K562 (cell line): ENCODE results near the gene MYL12A. TPM values are rescaled to one million over a fixed set of nuclear protein-coding genes. Genes with fewer than 3 reads are reported as not detected.
A peak's percentile ranks its signal among the peaks of the same experiment; 100 is the strongest.

Experiments used
- ATAC-seq: fragments of 200-7000 bp; cut with Tn5 transposase; 3 replicates; pipeline ENCODE4 v1.9.1; 2020; ENCODE audit warnings: moderate library complexity
- BruUV-seq: library from RNA; stranded (reverse); fragments of 400-500 nt; replicated peaks from 2 replicates; lab custom pipeline; 2021; lab: Mats Ljungman, UMichigan
- CTCF ChIA-PET: fragments of 300-600 bp; formaldehyde crosslinking; extraction: SDS; loops from one replicate; lab custom pipeline; 2021; ENCODE audit warnings: low intra/inter-chr PET ratio; lab: Yijun Ruan, JAX
- POLR2A ChIA-PET: fragments of 300-600, 350-650 bp; sonication (Branson Sonifier 250); formaldehyde crosslinking; extraction: SDS; loops from one replicate; lab custom pipeline; 2021; ENCODE audit warnings: antibody characterized with exemption, inconsistent platforms; lab: Yijun Ruan, JAX
- DNase-seq, 4 experiments: peaks; one replicate each; pipeline versions ENCODE4 v3.0.0 to v3.0.0-alpha.2; 2011 to 2018; ENCODE audit warnings: low spot score in 3 of 4, mixed read lengths in 3 of 4; ENCODE audit errors: extremely low read depth in 1 of 4
- FAIRE-seq: peaks from 2 replicates; lab custom pipeline; 2011; peaks lifted over from hg19 to GRCh38; lab: Jason Lieb, UNC
- H2AFZ ChIP-seq: 2 replicates; pipeline ENCODE4 v1.6.0; 2011; ENCODE audit warnings: low read depth, low read length, control low read depth, inconsistent platforms
- H3K27ac ChIP-seq: fragments of 200-600 bp; 3 replicates; pipeline ENCODE4 v1.8.0; 2011; ENCODE audit warnings: low read depth, mild to moderate bottlenecking, control low read depth, inconsistent platforms, low read length, moderate library complexity, mixed read lengths; ENCODE audit errors: extremely low read depth
- H3K27me3 ChIP-seq, 2 experiments: fragments of 300-600 bp in 1 of 2; 2 replicates in 1 of 2; 3 replicates in 1 of 2; pipeline versions ENCODE4 v1.6.0 to v1.8.0; 2011; ENCODE audit warnings: inconsistent platforms in 2 of 2, low read length in 2 of 2, mild to moderate bottlenecking in 1 of 2, mixed read lengths in 1 of 2, moderate library complexity in 1 of 2; ENCODE audit not compliant: control insufficient read depth in 2 of 2, insufficient read depth in 2 of 2
- H3K36me3 ChIP-seq: fragments of 300-600 bp; 3 replicates; pipeline ENCODE4 v1.8.0; 2011; ENCODE audit warnings: mild to moderate bottlenecking, low read length, inconsistent platforms; ENCODE audit not compliant: control insufficient read depth, insufficient read depth
- H3K4me1 ChIP-seq, 2 experiments: fragments of 200-600 bp in 1 of 2; replicated peaks in 1 of 2; 2 replicates in 1 of 2; 3 replicates in 1 of 2; pipeline versions ENCODE4 v1.5.1 to v1.8.0; 2011; ENCODE audit warnings: inconsistent platforms in 2 of 2, low read length in 2 of 2, mild to moderate bottlenecking in 1 of 2, mixed read lengths in 1 of 2, moderate library complexity in 1 of 2; ENCODE audit not compliant: control insufficient read depth in 2 of 2, insufficient read depth in 2 of 2
- H3K4me2 ChIP-seq: 2 replicates; pipeline ENCODE4 v1.6.1; 2011; ENCODE audit warnings: low read length, control low read depth, inconsistent platforms, mixed read lengths; ENCODE audit not compliant: insufficient read depth
- H3K4me3 ChIP-seq: fragments of 200-600 bp; sonication (generic), shearing (Covaris generic); 2 replicates; pipeline ENCODE4 v1.5.1; 2016; ENCODE audit warnings: control low read depth, inconsistent platforms
- H3K79me2 ChIP-seq: fragments of 200-600 bp; 3 replicates; pipeline ENCODE4 v1.8.0; 2011; ENCODE audit warnings: low read length, inconsistent platforms; ENCODE audit not compliant: control insufficient read depth, insufficient read depth
- H3K9ac ChIP-seq, 2 experiments: 2 replicates each; pipeline versions ENCODE4 v1.6.0 to v1.6.1; 2011; ENCODE audit warnings: low read depth in 2 of 2, low read length in 2 of 2, control low read depth in 1 of 2, inconsistent platforms in 1 of 2, mild to moderate bottlenecking in 1 of 2, mixed read lengths in 1 of 2; ENCODE audit not compliant: insufficient read depth in 1 of 2
- H3K9me1 ChIP-seq: one replicate; pipeline ENCODE4 v1.6.0; 2011; ENCODE audit warnings: inconsistent platforms, mild to moderate bottlenecking, low read length, moderate library complexity; ENCODE audit not compliant: control insufficient read depth, insufficient read depth
- H3K9me3 ChIP-seq: replicated peaks from 2 replicates; pipeline ENCODE4 v1.5.1; 2011; ENCODE audit warnings: low read depth, low read length, inconsistent platforms; ENCODE audit not compliant: control insufficient read depth, insufficient read depth
- H4K20me1 ChIP-seq: replicated peaks from 2 replicates; pipeline ENCODE4 v1.6.1; 2011; ENCODE audit warnings: low read length, inconsistent platforms, mixed read lengths; ENCODE audit not compliant: control insufficient read depth, insufficient read depth
- CSDE1 ChIP-seq, 2 experiments: fragments of 450-650 bp; IDR thresholded peaks; 2 replicates each; pipeline ENCODE4 v1.6.1; 2016; ENCODE audit warnings: mild to moderate bottlenecking in 1 of 2
- DACH1 ChIP-seq: fragments of 450-650 bp; IDR thresholded peaks from 2 replicates; pipeline ENCODE4 v1.6.1; 2018; ENCODE audit not compliant: partially characterized antibody
- HDAC8 ChIP-seq: fragments of 450-650 bp; IDR thresholded peaks from 2 replicates; pipeline ENCODE4 v1.6.1; 2016; ENCODE audit warnings: mild to moderate bottlenecking, missing genetic modification characterization, moderate library complexity, missing compliant biosample characterization
- HES1 ChIP-seq: fragments of 450-650 bp; IDR thresholded peaks from 2 replicates; pipeline ENCODE4 v1.6.1; 2016; ENCODE audit warnings: low read depth, mild to moderate bottlenecking, moderate library complexity
- PHTF2 ChIP-seq: fragments of 250-450 bp; sonication (Bioruptor Pico); IDR thresholded peaks from 2 replicates; pipeline ENCODE4 v1.5.0; 2021; ENCODE audit warnings: mild to moderate bottlenecking
- RB1 ChIP-seq: fragments of 450-650 bp; IDR thresholded peaks from 2 replicates; pipeline ENCODE4 v1.6.1; 2017; ENCODE audit warnings: low read depth, mild to moderate bottlenecking
- RERE ChIP-seq: sonication (generic); formaldehyde crosslinking; IDR thresholded peaks from 2 replicates; pipeline ENCODE4 v1.8.0; 2023; ENCODE audit warnings: missing genetic modification reagents, mild to moderate bottlenecking, borderline replicate concordance
- SRSF3 ChIP-seq: fragments of 200-400 bp; formaldehyde crosslinking; IDR thresholded peaks from 2 replicates; pipeline ENCODE4 v1.6.1; 2016; ENCODE audit warnings: mild to moderate bottlenecking, low read length, moderate library complexity; ENCODE audit not compliant: insufficient read depth
- TRIM24 ChIP-seq, 2 experiments: fragments of 450-650 bp; IDR thresholded peaks; 2 replicates each; pipeline ENCODE4 v1.6.1; 2016
- ZKSCAN3 ChIP-seq: fragments of 250-450 bp; sonication (Bioruptor Pico); IDR thresholded peaks from 2 replicates; pipeline ENCODE4 v1.4.0; 2020
- WGBS: fragments of 100-300 bp; shearing (Covaris generic); methylation state at CpG from one replicate; pipeline ENCODE4 v1.1.6; 2016; ENCODE audit warnings: low coverage, mixed read lengths; ENCODE audit not compliant: insufficient coverage; ENCODE audit errors: missing lambda C conversion rate; 5-methylcytosine and 5-hydroxymethylcytosine counted together
- in situ Hi-C: fragments of 300-500 bp; cut with MboI; formaldehyde crosslinking; loops from 4 replicates; pipeline ENCODE4 v1.15.0; 2018; ENCODE audit warnings: inconsistent platforms, mixed read lengths
- intact Hi-C: fragments of 100-400 bp; cut with micrococcal nuclease; formaldehyde crosslinking; loops from 2 replicates; pipeline ENCODE4 v1.14.2; 2022
- polyA plus RNA-seq, 8 experiments: library from polyadenylated mRNA; depleted of rRNA in 4 of 8; stranded (reverse) in 5 of 8; unstranded in 3 of 8; fragments of >200 nt; fragmentation: Nextera tagmentation in 2 of 8; fragmentation: Illumina TruSeq in 1 of 8; extraction: Ambion mirVana in 2 of 8; extraction: Trizol in 1 of 8; gene quantifications; 2 replicates each; pipeline versions ENCODE4 v1.2.1 to v1.2.3, GENCODE V29; 2011 to 2014; ENCODE audit warnings: inconsistent platforms in 1 of 8, missing spikeins in 1 of 8
- total RNA-seq, 7 experiments: library from RNA; depleted of rRNA in 6 of 7; stranded (reverse); fragments of >200 nt in 6 of 7; fragmentation: Illumina TruSeq in 2 of 7; extraction: Trizol in 2 of 7; gene quantifications; 2 replicates each; pipeline versions ENCODE4 v1.2.1 to v1.2.3, GENCODE V29; 2011 to 2021; ENCODE audit warnings: low replicate concordance in 1 of 7
- TF ChIP-seq, protein P1 (sequence below): fragments of 250-450 bp; sonication (Bioruptor Pico); IDR thresholded peaks from 2 replicates; pipeline ENCODE4 v1.4.0; 2020; ENCODE audit warnings: mild to moderate bottlenecking
- TF ChIP-seq, protein P2 (sequence below): fragments of 250-450 bp; sonication (Bioruptor Pico); IDR thresholded peaks from 2 replicates; pipeline ENCODE4 v1.5.0; 2020; ENCODE audit warnings: mild to moderate bottlenecking

MYL12A gene
- total and polyA plus RNA-seq, 9 of the 15 experiments (the other 6 are each of a cell fraction or from before 2014, with no cell fraction given): 308 to 1,031 (median 559) TPM

GRCh38 chr18:3213300-3214059 lies 34.1 kb upstream of the MYL12A start:
- Histone ChIP-seq H3K4me3 (no peak overlapping the region), H3K4me2 (peak overlapping the region; percentile 34; the same call in 1 of the 2 replicates), H3K9me3 (no peaks in the 10 kb centered on the region), H3K4me1 (peaks cover 7 to 36% of the 10 kb centered on the region in 2 experiments; a peak in 4 of 5 replicates), H3K36me3 (no peaks in the 10 kb centered on the region; the same call in 2 of the 3 replicates), H2AFZ (peak overlapping the region; percentile 87), H3K27ac (peak overlapping the region; percentile 64), H4K20me1 (no peaks in the 10 kb centered on the region), H3K27me3 (no peaks in the 10 kb centered on the region), H3K9me1 (no peaks in the 10 kb centered on the region), H3K9ac (peak overlapping the region in 1 of 2 experiments; percentile 7; a peak in 1 of 4 replicates), H3K79me2 (no peaks in the 10 kb centered on the region)
- peak in 2 of 4 experiments; percentile 56 to 70 for DNase-seq
- in situ Hi-C loops (no loop called here), intact Hi-C loops (no loop called here)
- no TSS peak for BruUV-seq
- peak; percentile 69 for ATAC-seq
- peak; percentile 73 for FAIRE-seq
- ChIA-PET CTCF (no interaction called here), POLR2A (interaction anchor here (1.2 kb wide), 1 partner anchor 16 kb away, joined by 3 read pairs; no protein-coding TSS in a partner anchor)
- 19% methylated on average over 6 of the region's 6 CpGs for WGBS
- TF ChIP-seq, protein P1, sequence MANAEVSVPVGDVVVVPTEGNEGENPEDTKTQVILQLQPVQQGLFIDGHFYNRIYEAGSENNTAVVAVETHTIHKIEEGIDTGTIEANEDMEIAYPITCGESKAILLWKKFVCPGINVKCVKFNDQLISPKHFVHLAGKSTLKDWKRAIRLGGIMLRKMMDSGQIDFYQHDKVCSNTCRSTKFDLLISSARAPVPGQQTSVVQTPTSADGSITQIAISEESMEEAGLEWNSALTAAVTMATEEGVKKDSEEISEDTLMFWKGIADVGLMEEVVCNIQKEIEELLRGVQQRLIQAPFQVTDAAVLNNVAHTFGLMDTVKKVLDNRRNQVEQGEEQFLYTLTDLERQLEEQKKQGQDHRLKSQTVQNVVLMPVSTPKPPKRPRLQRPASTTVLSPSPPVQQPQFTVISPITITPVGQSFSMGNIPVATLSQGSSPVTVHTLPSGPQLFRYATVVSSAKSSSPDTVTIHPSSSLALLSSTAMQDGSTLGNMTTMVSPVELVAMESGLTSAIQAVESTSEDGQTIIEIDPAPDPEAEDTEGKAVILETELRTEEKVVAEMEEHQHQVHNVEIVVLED (CRISPR knock-in tag): no peak
- TF ChIP-seq DACH1: no peak
- no peak for TF ChIP-seq RERE
- TF ChIP-seq TRIM24 (IDR thresholded peaks at IDR 0.05): no peak; a peak in 1 of 4 replicates
- no peak for TF ChIP-seq RB1
- TF ChIP-seq HES1: no peak
- TF ChIP-seq PHTF2 (CRISPR knock-in tag): no peak
- TF ChIP-seq, protein P2, sequence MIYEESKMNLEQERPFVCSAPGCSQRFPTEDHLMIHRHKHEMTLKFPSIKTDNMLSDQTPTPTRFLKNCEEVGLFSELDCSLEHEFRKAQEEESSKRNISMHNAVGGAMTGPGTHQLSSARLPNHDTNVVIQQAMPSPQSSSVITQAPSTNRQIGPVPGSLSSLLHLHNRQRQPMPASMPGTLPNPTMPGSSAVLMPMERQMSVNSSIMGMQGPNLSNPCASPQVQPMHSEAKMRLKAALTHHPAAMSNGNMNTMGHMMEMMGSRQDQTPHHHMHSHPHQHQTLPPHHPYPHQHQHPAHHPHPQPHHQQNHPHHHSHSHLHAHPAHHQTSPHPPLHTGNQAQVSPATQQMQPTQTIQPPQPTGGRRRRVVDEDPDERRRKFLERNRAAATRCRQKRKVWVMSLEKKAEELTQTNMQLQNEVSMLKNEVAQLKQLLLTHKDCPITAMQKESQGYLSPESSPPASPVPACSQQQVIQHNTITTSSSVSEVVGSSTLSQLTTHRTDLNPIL: no peak
- TF ChIP-seq HDAC8: no peak
- TF ChIP-seq CSDE1 (IDR thresholded peaks at IDR 0.05): no peak
- TF ChIP-seq ZKSCAN3: no peak
- TF ChIP-seq SRSF3: no peak
